Measurements from ENCODE around the gene PAPPA2.

Gene PAPPA2

DNA sequence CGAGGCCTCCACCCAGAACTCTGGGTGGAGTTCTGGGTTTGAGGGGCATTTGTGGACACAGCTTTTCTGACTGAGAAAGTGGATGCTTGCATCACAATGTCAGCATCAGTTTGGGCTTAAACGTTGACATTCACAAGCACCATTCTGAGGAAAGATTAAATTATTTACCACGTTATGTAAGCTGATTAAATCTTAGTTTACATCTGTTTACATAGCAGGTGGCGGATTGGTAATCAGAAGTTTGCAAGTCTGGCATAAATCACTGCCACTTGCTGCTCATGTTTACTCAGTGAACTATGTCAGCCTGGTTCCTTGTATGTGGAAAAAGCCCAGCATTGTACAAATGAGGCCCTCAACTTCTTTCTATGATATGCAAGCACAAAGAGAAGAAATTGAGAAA, 310.1 kb downstream of the PAPPA2 start:
- DNase-seq, result no peak

GRCh38 chr1:176774224-176774623, 311.2 kb downstream of the PAPPA2 start:
- no peak for DNase-seq

GRCh38 chr1:176775378-176775777, 312.4 kb downstream of the PAPPA2 start:
- DNase-seq, result no peak

DNA sequence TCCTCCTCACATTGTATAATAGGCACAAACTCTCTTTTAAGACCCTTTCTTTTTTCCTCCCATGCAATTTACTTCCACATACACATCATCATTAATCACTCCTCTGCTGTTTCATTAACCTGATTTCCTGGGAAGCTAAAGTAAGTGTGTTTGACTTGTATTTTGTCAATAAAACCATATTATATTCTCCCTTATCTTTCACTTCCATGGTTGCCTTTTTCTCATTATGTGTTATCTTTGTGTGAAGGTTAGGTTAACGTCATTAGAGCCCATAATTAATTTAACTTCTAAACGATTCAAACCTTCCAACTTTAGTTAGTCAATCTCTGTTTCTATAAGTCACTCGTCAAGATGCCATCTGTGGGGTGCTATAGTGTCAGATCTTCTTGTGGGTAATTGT, 313.0 kb downstream of the PAPPA2 start:
- DNase-seq, result no peak

GRCh38 chr1:176778056-176778455, 315.1 kb downstream of the PAPPA2 start:
- no peak for DNase-seq

DNA sequence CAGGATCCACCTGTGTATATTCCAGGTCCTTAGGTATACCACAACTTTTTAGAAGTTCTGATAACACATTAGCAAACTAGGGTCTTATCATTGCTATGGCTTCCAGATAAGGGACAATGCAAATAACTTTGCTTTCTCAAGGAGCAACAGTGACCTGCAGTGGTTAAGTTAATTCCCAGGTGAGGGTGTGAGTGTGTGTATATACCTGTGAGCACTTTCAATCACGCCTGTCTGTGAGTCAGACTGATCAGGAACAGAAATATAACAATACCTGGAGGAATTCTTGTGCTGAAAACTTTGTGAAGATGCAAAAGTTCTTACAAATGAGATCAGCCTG, 317.0 kb downstream of the PAPPA2 start:
- no peak for DNase-seq

GRCh38 chr1:176783309-176783708, 320.3 kb downstream of the PAPPA2 start:
- no peak for DNase-seq

DNA sequence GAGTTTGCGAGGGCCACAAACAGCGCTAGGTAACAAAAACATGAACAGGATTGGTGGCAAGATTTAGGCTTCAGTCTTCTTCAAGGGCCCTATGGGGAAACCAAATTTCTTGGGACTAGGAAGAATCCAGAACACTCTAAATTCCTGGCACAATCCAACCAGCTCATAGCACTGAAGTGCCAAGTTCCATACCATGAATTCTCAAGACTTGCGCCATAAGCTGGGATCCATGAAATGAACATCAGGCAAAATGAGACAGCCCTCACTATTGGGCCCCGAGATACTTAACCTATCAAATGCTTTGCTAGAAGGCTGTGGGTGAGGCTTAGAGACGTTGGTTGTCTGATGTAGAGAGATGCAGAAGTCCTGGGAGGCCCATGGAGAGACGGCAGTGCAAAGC, 322.1 kb downstream of the PAPPA2 start:
- no peak for DNase-seq

DNA sequence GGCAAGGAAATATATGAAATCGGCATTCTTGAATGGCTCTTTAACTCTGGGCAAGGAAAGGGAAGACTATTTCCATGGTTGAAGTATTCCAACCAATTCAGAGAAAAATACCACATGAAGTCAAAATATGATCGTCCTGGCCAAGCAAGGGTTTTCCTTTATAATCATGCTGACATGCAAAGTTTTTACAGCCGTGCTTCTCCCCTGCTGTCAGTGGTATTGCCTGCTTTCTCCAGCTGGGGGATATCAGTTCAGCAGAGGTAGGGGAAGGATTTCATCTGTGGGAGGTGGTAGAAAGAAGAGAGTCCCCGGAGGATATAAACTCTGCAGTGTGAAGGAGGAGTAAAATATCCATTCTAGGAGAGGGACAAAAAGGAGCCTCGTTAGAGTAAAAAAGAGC, 322.8 kb downstream of the PAPPA2 start:
- no peak for DNase-seq

DNA sequence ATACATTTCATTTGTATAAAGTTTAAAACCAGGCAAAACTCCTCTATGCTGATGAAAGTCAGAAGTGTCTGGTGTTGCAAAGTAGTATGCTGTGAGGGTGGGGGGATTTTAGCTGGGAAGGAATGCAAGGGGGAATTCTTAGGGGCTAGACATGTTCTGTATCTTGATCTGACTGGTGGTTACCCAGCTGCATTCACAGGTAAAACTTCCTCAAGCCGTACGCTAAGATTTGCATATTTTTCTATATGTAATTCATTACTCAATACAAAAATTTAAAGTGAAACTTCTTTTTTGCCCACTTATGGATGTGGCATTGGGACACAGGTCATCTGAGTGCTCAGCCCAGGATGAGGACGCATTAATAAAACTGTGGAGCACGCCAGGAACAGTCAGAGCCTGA, 323.3 kb downstream of the PAPPA2 start:
- DNase-seq, result no peak

GRCh38 chr1:176789571-176790090, 326.7 kb downstream of the PAPPA2 start:
- no peak for DNase-seq

GRCh38 chr1:176790786-176791185, 327.8 kb downstream of the PAPPA2 start:
- DNase-seq, result no peak

GRCh38 chr1:176791906-176792305, 328.9 kb downstream of the PAPPA2 start:
- DNase-seq, result no peak

DNA sequence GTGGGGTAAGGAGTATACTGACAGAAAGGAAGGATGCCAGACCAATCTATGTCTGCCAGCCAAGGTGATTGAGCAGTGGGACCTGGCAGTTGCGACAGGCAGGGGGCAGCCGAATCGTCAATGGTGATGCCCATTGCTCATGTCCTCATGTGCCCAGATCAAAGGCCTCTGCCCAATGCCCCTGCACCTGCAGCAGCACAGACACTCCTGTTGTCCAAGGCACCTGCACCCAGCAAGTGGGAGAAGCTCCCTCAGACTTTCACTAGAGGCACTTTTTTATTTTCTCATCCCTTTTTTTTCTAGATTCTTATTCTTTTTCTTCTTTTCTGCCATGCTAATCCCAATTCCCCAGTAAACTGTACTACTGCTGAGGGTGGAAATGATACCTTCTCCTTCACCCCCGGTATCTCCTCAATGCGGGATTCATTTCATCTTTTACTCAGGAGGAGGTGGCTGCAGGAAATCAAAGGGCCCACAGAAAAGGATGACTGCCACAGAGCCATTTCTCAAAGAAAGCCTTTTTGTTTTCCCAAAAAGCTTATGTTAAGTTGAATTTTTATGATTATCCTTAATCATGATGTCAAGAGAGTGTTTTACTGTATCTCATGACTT, 332.0 kb downstream of the PAPPA2 start:
- DNase-seq, result no peak

DNA sequence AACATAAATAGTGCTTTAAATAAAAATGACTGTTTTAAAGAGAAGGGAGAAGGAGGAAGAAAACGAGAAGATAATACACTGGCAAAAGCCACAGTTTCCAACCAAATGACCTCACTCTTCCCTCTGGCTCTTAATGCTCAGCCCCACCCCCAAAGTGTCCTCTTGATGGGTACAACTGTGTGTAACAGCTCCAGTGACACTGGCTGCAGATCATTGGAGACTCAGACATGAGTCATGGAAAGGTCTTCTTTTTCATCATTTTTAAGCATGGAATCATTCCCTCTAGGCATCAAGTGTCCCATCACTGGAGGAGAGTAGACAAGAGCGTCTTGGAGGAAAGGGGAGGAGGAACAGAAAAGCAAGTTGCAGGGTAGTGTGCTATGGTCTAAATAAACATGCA, 333.0 kb downstream of the PAPPA2 start:
- DNase-seq, result no peak

GRCh38 chr1:176796583-176796982, 333.6 kb downstream of the PAPPA2 start:
- DNase-seq, result no peak

GRCh38 chr1:176799327-176799726, 336.4 kb downstream of the PAPPA2 start:
- DNase-seq, result no peak

DNA sequence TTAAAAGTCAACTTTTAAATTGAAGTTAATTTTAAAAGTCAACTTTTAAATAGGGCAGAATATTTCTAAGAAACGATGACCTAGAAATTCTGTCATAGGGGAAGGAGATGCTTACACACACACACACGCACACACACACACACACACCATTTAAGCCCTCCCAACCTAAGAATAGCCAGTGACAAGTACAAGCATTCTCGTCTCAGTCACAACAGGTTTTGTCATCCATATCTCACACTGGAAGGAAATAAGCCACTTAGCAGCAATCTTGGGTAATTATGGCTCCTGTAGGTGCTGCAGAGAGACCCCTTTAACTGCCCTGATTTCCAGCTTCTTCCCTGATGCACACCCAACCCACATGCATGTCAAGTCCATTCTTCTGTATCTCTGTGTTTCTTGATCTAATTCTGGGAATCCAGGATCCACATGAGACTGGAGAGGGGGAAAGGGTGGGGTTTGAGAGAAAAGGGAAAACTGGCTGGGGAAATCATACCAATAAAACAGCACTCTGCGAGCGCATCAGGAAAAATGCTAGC, 338.1 kb downstream of the PAPPA2 start:
- DNase-seq, result no peak

GRCh38 chr1:176801514-176802020, 338.6 kb downstream of the PAPPA2 start:
- DNase-seq, result no peak

DNA sequence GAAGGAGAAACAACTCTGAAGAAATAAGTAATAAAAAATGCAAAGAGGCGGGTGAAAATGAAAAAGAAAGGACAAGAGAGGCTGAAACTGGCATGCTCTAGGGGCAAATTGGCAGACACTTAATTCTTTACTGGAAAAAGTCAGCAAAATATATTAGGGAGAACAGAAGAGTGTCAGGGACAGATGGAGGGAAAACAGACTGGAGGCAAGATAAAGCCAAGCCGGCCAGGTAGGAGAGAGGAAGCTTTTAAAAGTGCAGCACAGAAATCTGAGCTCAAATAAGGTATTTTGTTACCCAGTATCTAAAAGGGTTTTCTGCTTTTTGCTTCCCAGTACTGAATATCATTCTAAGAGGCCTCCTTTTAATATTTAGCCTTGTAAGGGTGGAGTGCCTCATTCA, 339.3 kb downstream of the PAPPA2 start:
- DNase-seq, result no peak

GRCh38 chr1:176803042-176803441, 340.1 kb downstream of the PAPPA2 start:
- no peak for DNase-seq

GRCh38 chr1:176803596-176803995, 340.6 kb downstream of the PAPPA2 start:
- DNase-seq, result no peak

- no peak for DNase-seq
Observed at GRCh38 chr1:176809292-176809691, 346.3 kb downstream of the PAPPA2 start.

DNA sequence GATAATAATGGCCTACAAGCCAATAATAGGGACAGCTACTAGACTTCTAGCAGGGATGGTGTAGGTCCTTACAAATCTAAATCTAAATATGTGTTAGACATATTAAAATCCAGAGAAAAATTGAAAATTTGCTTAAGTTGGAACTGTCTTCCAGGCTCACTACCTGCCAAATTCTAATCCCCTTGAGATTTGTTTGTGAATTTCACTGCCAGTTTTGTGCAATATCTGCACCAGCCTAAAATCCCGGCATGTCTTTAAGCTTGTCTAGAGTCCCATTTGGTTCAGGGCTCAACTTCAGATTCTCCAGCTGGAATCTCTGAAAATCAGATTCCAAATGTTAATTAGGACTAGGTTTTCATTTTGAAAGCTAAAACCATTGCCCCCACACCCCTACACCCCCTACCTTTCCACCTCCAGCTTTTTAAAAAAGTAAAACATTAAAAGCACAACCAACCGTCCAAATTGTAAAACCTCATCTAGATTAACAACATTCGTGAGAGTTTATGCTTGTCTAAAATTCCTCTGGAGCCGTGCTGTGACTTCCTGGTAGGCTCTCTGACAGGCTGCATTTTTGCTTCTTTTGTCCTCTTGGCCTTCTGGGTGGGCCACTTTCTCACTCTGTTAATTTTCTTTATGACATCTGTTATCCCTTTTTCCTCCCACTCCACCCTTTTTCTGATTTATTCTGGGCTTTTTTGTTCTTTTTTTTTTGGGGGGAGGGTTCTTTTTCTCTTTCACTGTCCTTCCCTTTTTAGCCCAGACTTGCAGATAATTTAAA, 348.7 kb downstream of the PAPPA2 start:
- DNase-seq, result no peak
